GM21390 (cell line): ENCODE data around the gene RABEP1.

Source experiments
- ATAC-seq: cut with Tn5 transposase; IDR thresholded peaks from one replicate; pipeline ENCODE4 v1.9.1; 2021; ENCODE audit not compliant: unreplicated experiment

RABEP1 gene

GRCh38 chr17:5269241-5269960, 12.7 kb upstream of the RABEP1 start:
- no peak for ATAC-seq

- no peak for ATAC-seq
Observed at GRCh38 chr17:5272322-5272721, 9.8 kb upstream of the RABEP1 start.

GRCh38 chr17:5282642-5283217, 646 bp downstream of the RABEP1 start:
- ATAC-seq, result peak; percentile 43

GRCh38 chr17:5283571-5284315, 1.7 kb downstream of the RABEP1 start:
- no peak for ATAC-seq

GRCh38 chr17:5284681-5285080, 2.6 kb downstream of the RABEP1 start:
- no peak for ATAC-seq

- ATAC-seq, result no peak
Observed at GRCh38 chr17:5286846-5287245, 4.8 kb downstream of the RABEP1 start.

GRCh38 chr17:5291683-5292350, 9.7 kb downstream of the RABEP1 start:
- no peak for ATAC-seq

GRCh38 chr17:5297245-5297644, 15.2 kb downstream of the RABEP1 start:
- no peak for ATAC-seq

- ATAC-seq, result no peak
Observed at GRCh38 chr17:5299383-5299782, 17.3 kb downstream of the RABEP1 start.

GRCh38 chr17:5304636-5305035, 22.6 kb downstream of the RABEP1 start:
- ATAC-seq, result no peak

GRCh38 chr17:5309851-5310250, 27.8 kb downstream of the RABEP1 start:
- no peak for ATAC-seq

- ATAC-seq, result no peak
Observed at GRCh38 chr17:5325851-5326250, 43.8 kb downstream of the RABEP1 start.

- no peak for ATAC-seq
Observed at GRCh38 chr17:5329784-5330557, 47.9 kb downstream of the RABEP1 start.

- ATAC-seq, result no peak
Observed at GRCh38 chr17:5330981-5331380, 48.9 kb downstream of the RABEP1 start.

- no peak for ATAC-seq
Observed at GRCh38 chr17:5331506-5331905, 49.4 kb downstream of the RABEP1 start.

- ATAC-seq, result no peak
Observed at GRCh38 chr17:5344914-5345313, 62.8 kb downstream of the RABEP1 start.

GRCh38 chr17:5352681-5353289, 70.7 kb downstream of the RABEP1 start:
- ATAC-seq, result no peak

GRCh38 chr17:5354310-5354709, 72.2 kb downstream of the RABEP1 start:
- no peak for ATAC-seq

- no peak for ATAC-seq
Observed at GRCh38 chr17:5354886-5355415, 72.9 kb downstream of the RABEP1 start.

GRCh38 chr17:5355421-5356129, 73.5 kb downstream of the RABEP1 start:
- ATAC-seq, result no peak
